Spinal cord (tissue), 10 donors: ENCODE measurements around the gene KRIT1. TPM values are rescaled to one million over a fixed set of nuclear protein-coding genes. Genes with fewer than 3 reads are reported as not detected.

ENCODE experiments used
- DNase-seq, 6 donors: peaks; one replicate each; pipeline versions ENCODE4 v3.0.0 to v3.0.0-alpha.2; 2013 to 2015; ENCODE audit warnings: low spot score in 6 of 6, low read depth in 4 of 6
- H3K27ac ChIP-seq: one replicate; pipeline ENCODE4 v1.5.1; 2013; ENCODE audit warnings: low read depth, low read length, control low read depth
- H3K27me3 ChIP-seq: one replicate; pipeline ENCODE4 v1.6.1; 2013; ENCODE audit warnings: low read length; ENCODE audit not compliant: control insufficient read depth, insufficient read depth
- H3K36me3 ChIP-seq: one replicate; pipeline ENCODE4 v1.6.1; 2013; ENCODE audit warnings: low read length; ENCODE audit not compliant: control insufficient read depth, insufficient read depth
- H3K4me1 ChIP-seq: one replicate; pipeline ENCODE4 v1.6.1; 2013; ENCODE audit warnings: low read length; ENCODE audit not compliant: control insufficient read depth, insufficient read depth
- H3K4me3 ChIP-seq: one replicate; pipeline ENCODE4 v1.5.1; 2013; ENCODE audit warnings: low read depth, low read length, control low read depth
- H3K9me3 ChIP-seq: one replicate; pipeline ENCODE4 v1.6.1; 2013; ENCODE audit warnings: low read length; ENCODE audit not compliant: control insufficient read depth, insufficient read depth
- WGBS: methylation state at CpG from one replicate; pipeline ENCODE4 v1.1.5; 2013; ENCODE audit warnings: missing lambda C conversion rate; ENCODE audit not compliant: insufficient coverage; 5-methylcytosine and 5-hydroxymethylcytosine counted together
- polyA plus RNA-seq, 2 donors: library from polyadenylated mRNA; unstranded; fragments of 120-200 nt; gene quantifications; one replicate each; pipeline ENCODE4 v1.2.1, GENCODE V29; 2013; ENCODE audit not compliant: insufficient read length in 2 of 2
- total RNA-seq, 2 donors: library from RNA; depleted of rRNA in 1 of 2; stranded (reverse); fragments of 120-200 nt in 1 of 2; fragments of >200 nt in 1 of 2; gene quantifications; one replicate each; pipeline versions ENCODE4 v1.2.3 to v1.2.4, GENCODE V29; 2013 to 2014
- donor health status: healthy.

The KRIT1 gene
- total and polyA plus RNA-seq, 4 donors, result 26.1 to 72.5 (median 42.3) TPM

GRCh38 chr7:92279396-92280031 is 33.8 kb upstream of the KRIT1 start:
- DNase-seq, result peak in 2 of 6 donors; percentile 15 to 61
- H3K27me3 ChIP-seq, result no peaks in the 10 kb centered on the region
- no peaks in the 10 kb centered on the region for H3K9me3 ChIP-seq
- 40% methylated on average over 1 of the region's 2 CpGs for WGBS
- H3K27ac ChIP-seq, result no peak overlapping the region
- no peaks in the 10 kb centered on the region for H3K36me3 ChIP-seq
- H3K4me3 ChIP-seq, result no peak overlapping the region
- H3K4me1 ChIP-seq, result peaks cover 3% of the 10 kb centered on the region

DNA sequence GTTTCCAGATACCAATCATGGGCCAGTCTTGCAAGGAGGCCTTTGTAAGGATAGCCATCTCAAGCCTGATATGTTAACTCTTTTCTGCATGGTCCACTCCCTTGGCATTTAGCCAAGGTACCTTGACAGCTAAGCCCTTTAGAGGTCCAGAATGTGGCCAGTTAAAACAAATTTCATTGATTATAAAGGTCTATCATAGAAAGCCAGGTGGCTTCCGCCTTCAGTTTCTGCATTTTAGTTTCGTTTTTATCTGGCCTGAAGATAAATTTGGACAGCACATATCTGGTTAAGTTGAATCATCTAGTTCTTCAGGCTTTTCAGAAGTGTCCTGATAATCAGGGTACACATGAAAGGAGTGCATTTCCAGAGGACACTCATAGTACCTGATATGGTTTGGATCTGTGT is 30.7 kb upstream of the KRIT1 start:
- no peaks in the 10 kb centered on the region for H3K27me3 ChIP-seq
- no peaks in the 10 kb centered on the region for H3K36me3 ChIP-seq
- H3K9me3 ChIP-seq, result no peaks in the 10 kb centered on the region
- no peak overlapping the region for H3K4me3 ChIP-seq
- H3K4me1 ChIP-seq, result peaks cover 3% of the 10 kb centered on the region
- 94% methylated on average over 2 of the region's 2 CpGs for WGBS
- no peak for DNase-seq
- no peak overlapping the region for H3K27ac ChIP-seq

- no peaks in the 10 kb centered on the region for H3K9me3 ChIP-seq
- no peaks in the 10 kb centered on the region for H3K36me3 ChIP-seq
- no peaks in the 10 kb centered on the region for H3K27me3 ChIP-seq
- peaks cover 3% of the 10 kb centered on the region for H3K4me1 ChIP-seq
- DNase-seq, result no peak
- 90% methylated on average over 3 of the region's 4 CpGs for WGBS
- no peak overlapping the region for H3K27ac ChIP-seq
- H3K4me3 ChIP-seq, result no peak overlapping the region
Measured at GRCh38 chr7:92275327-92275726, 29.6 kb upstream of the KRIT1 start.

DNA sequence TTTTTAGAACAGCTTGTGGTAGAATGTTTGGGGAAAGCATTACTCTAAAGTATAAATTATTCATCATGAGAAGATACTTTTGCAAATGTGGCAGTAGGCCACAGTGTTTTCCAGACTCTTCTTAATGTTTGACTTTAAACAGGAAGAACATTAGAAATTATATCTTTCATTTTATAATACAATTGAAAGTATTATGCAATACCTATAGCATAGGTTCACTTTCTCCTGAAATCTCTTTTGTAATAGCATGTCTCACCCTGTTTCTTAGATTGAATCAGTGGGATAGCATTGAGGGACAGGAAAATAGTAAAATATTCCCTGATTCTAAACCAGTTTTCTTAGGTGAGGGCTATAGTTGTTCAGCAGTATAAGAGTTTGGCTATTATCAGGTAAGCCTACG is 23.2 kb upstream of the KRIT1 start:
- Histone ChIP-seq H3K9me3 (no peaks in the 10 kb centered on the region), H3K4me1 (no peaks in the 10 kb centered on the region), H3K36me3 (no peaks in the 10 kb centered on the region), H3K27me3 (no peaks in the 10 kb centered on the region), H3K4me3 (no peak overlapping the region), H3K27ac (no peak overlapping the region)
- no CpG with 5 or more reads among the region's 1 CpG for WGBS
- DNase-seq, result no peak

DNA sequence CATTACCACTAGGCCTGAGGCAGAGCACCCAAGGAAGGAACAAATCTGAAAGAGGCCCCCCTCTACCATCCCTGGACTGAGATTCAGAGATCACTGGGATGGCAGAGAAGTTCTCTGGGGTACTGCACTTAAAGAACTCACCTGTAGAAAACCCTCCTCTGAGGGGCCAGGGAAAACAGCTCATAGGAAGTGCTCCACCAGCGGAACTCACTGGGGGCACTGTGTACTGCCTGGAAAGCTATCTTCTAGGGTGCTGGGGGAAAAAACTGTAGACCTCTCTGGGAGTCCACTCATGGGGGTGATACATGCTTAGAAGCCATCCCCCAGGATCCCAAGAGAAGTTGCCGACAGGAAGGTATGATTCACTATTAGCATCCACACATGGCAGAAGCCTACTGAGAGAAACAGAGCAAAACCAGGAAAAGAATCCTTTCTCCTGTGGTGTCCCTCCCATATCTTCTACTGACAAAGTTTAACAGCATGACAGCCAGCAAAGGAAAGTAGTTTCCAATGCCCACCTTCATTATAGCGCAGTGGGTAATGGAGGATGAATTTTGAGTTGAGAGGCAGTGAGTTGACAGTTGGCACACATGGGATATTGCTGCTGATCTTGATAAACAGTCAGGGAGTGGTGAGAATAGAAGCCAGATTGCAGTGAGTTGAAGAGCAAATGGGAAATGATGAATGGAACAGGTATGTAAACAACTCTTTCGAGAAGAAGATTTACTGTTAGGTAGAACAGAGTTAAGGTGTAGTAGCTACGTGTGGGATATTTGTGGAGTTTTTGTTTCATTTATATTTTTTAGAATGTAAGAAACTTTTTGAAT is 20.9 kb upstream of the KRIT1 start:
- Histone ChIP-seq H3K36me3 (no peaks in the 10 kb centered on the region), H3K4me3 (no peak overlapping the region), H3K27me3 (no peaks in the 10 kb centered on the region), H3K4me1 (no peaks in the 10 kb centered on the region), H3K9me3 (peaks cover 7% of the 10 kb centered on the region), H3K27ac (no peak overlapping the region)
- DNase-seq, result no peak
- WGBS, result 100% methylated on average over 1 of the region's 5 CpGs

DNA sequence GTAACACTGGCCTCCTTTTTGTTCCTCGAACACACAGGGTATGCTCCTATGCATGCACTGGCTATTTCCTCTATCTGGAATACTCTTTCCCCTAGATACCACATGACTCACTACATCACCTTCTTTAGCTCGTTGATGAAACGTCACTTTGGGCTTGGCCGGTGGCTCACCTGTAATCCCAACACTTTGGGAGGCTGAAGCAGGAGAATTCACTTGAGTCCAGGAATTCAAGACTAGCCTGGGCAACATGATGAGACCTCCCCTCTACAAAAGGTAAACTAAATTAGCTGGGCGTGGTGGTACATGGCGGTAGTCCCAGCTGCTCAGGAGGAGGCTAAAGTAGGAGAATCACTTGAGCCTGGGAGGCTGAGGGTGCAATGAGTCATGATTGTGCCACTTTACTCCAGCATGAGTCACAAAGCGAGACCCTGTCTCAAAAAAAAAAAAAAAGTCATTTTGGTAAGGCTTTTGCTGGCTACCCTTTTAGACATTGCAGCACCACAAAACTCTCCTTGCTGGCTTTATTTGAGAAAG is 14.6 kb upstream of the KRIT1 start:
- WGBS, result 97% methylated on average over 5 of the region's 7 CpGs
- peaks cover 7% of the 10 kb centered on the region for H3K9me3 ChIP-seq
- no peak for DNase-seq
- H3K4me1 ChIP-seq, result no peaks in the 10 kb centered on the region
- no peaks in the 10 kb centered on the region for H3K27me3 ChIP-seq
- no peak overlapping the region for H3K4me3 ChIP-seq
- no peak overlapping the region for H3K27ac ChIP-seq
- H3K36me3 ChIP-seq, result no peaks in the 10 kb centered on the region

- no peak overlapping the region for H3K27ac ChIP-seq
Measured at GRCh38 chr7:92259610-92260247, 14.0 kb upstream of the KRIT1 start.

DNA sequence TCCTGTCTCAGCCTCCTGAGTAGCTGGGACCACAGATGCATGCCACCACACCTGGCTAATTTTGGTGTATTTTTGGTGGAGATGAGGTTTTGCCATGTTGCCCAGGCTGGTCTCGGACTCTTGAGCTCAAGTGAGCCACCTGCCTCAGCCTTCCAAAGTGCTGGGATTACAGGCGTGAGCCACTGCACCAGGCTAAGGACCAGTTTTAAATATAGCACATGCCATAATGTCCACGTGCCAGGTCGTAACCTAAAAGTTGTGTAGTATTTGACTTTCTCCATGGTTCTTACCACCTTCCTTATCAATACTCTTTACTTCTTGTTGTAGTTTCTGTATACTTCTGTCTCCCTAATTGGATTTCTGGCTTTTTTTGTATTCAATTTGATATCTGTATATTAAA is 13.3 kb upstream of the KRIT1 start:
- Histone ChIP-seq H3K4me3 (no peak overlapping the region), H3K4me1 (no peaks in the 10 kb centered on the region), H3K27me3 (no peaks in the 10 kb centered on the region), H3K9me3 (peaks cover 7% of the 10 kb centered on the region), H3K27ac (no peak overlapping the region), H3K36me3 (no peaks in the 10 kb centered on the region)
- 100% methylated on average over 1 of the region's 4 CpGs for WGBS
- no peak for DNase-seq

More at GRCh38 chr7:92259610-92260247, 14.0 kb upstream of the KRIT1 start:
- Histone ChIP-seq H3K9me3 (peaks cover 7% of the 10 kb centered on the region), H3K4me3 (no peak overlapping the region), H3K27me3 (no peaks in the 10 kb centered on the region), H3K36me3 (no peaks in the 10 kb centered on the region), H3K4me1 (no peaks in the 10 kb centered on the region)
- DNase-seq, result no peak
- WGBS, result 82% methylated on average over 2 of the region's 2 CpGs

- Histone ChIP-seq H3K27me3 (no peaks in the 10 kb centered on the region), H3K27ac (no peak overlapping the region), H3K4me1 (no peaks in the 10 kb centered on the region), H3K36me3 (no peaks in the 10 kb centered on the region), H3K4me3 (no peak overlapping the region), H3K9me3 (no peaks in the 10 kb centered on the region)
- WGBS, result 100% methylated on average over 1 of the region's 4 CpGs
- no peak for DNase-seq
Measured at GRCh38 chr7:92255308-92255707, 9.6 kb upstream of the KRIT1 start.
